Gastrocnemius medialis (tissue), 4 donors: ENCODE results near the gene VWA5B1.

Experiments
- POLR2A ChIP-seq, 2 donors: fragments of 450-650 bp; IDR thresholded peaks; one replicate each; pipeline ENCODE4 v1.6.1; 2017; ENCODE audit warnings: antibody characterized with exemption in 2 of 2, mild to moderate bottlenecking in 2 of 2, moderate library complexity in 2 of 2
- TF ChIP-seq, protein P1 (sequence below), 5 experiments: fragments of 450-650 bp in 3 of 5; fragments of 200-600 bp in 2 of 5; sonication (generic) in 2 of 5; IDR thresholded peaks in 4 of 5; conservative IDR thresholded peaks in 1 of 5; 1 replicate in 4 of 5; 2 replicates in 1 of 5; pipeline ENCODE4 v1.5.1; 2016 to 2019; ENCODE audit warnings: antibody characterized with exemption in 5 of 5, mild to moderate bottlenecking in 3 of 5, moderate library complexity in 3 of 5

GRCh38 chr1:20345419-20345818 lies 54.7 kb downstream of the VWA5B1 start:
- TF ChIP-seq, protein P1, sequence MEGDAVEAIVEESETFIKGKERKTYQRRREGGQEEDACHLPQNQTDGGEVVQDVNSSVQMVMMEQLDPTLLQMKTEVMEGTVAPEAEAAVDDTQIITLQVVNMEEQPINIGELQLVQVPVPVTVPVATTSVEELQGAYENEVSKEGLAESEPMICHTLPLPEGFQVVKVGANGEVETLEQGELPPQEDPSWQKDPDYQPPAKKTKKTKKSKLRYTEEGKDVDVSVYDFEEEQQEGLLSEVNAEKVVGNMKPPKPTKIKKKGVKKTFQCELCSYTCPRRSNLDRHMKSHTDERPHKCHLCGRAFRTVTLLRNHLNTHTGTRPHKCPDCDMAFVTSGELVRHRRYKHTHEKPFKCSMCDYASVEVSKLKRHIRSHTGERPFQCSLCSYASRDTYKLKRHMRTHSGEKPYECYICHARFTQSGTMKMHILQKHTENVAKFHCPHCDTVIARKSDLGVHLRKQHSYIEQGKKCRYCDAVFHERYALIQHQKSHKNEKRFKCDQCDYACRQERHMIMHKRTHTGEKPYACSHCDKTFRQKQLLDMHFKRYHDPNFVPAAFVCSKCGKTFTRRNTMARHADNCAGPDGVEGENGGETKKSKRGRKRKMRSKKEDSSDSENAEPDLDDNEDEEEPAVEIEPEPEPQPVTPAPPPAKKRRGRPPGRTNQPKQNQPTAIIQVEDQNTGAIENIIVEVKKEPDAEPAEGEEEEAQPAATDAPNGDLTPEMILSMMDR (IDR thresholded peaks at IDR 0.05 in 4 of 5, conservative IDR thresholded peaks at IDR 0.05 in 1 of 5): no peak
- no peak for TF ChIP-seq POLR2A (IDR thresholded peaks at IDR 0.05)
